ENCODE measurements around the gene C16orf86. TPM values are rescaled to one million over a fixed set of nuclear protein-coding genes. Genes with fewer than 3 reads are reported as not detected.
A peak's percentile ranks its signal among the peaks of the same experiment; 100 is the strongest.

Gene C16orf86
- total RNA-seq, 2 experiments from 2014 or later: 5.6 to 5.8 TPM

GRCh38 chr16:67697422-67698185 lies 31.0 kb downstream of the C16orf86 start:
- H3K27me3 Mint-ChIP-seq: no peaks in the 10 kb centered on the region
- H3K4me3 Mint-ChIP-seq: no peak overlapping the region
- no peak overlapping the region for H3K27ac Mint-ChIP-seq
- no peaks in the 10 kb centered on the region for H3K9me3 Mint-ChIP-seq
- POLR2A ChIA-PET: interaction anchor here (0.5 kb wide), 1 partner anchor 9 kb away, joined by 4 read pairs; no protein-coding TSS in a partner anchor
- H3K36me3 Mint-ChIP-seq: peaks cover 9% of the 10 kb centered on the region
- H3K4me1 Mint-ChIP-seq: peaks cover 3% of the 10 kb centered on the region
- DNase-seq: no peak
- no peak for ATAC-seq (ENCODE audit: low read depth)

DNA sequence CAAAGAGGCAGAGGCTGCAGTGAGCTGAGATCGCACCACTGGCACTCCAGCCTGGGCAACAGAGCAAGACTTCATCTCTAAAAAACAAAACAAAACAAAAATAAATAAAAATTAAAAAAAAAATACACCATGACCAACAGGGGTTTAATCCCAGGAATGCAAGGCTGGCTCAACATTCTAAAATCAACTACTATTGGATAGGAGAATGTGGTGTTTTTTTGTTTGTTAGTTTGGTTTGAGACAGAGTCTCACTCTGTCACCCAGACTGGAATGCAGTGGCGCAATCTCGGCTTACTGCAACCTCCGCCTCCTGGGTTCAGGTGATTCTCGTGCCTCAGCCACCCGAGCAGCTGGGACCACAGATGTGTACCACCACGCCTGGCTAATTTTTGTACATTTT lies 32.7 kb downstream of the C16orf86 start:
- no peak for ATAC-seq (ENCODE audit: low read depth)
- POLR2A ChIA-PET: no interaction called here
- no peak for DNase-seq
- Mint-ChIP-seq H3K27ac (no peak overlapping the region), H3K36me3 (peaks cover 9% of the 10 kb centered on the region), H3K4me1 (peaks cover 16% of the 10 kb centered on the region), H3K9me3 (no peaks in the 10 kb centered on the region), H3K27me3 (no peaks in the 10 kb centered on the region), H3K4me3 (no peak overlapping the region)

DNA sequence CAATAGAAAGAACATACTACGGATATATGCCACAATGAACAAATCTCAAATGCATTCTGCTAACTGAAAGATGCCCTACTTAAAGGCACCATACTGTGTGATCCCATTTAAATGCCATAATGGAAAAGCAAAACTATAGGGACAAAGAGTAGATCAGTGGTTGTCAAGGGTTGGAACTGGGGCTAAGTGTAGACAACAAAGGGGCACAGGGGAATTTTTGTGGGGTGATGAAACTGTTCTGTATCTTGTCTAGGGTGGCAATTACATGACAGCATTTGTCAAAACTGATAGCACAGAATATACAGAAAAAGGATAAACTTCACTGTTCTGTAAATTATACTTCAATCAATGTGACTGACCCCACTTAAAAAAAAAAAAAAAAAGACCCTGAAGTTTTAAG lies 34.8 kb downstream of the C16orf86 start:
- Mint-ChIP-seq H3K27me3 (no peaks in the 10 kb centered on the region), H3K27ac (no peak overlapping the region), H3K4me3 (no peak overlapping the region), H3K36me3 (peaks cover 9% of the 10 kb centered on the region), H3K4me1 (peaks cover 16% of the 10 kb centered on the region), H3K9me3 (no peaks in the 10 kb centered on the region)
- DNase-seq (no peak), ATAC-seq (ENCODE audit: low read depth) (no peak)
- POLR2A ChIA-PET: interaction anchor here (0.7 kb wide), 1 partner anchor 76 kb away, joined by 4 read pairs; no protein-coding TSS in a partner anchor

- Mint-ChIP-seq H3K27me3 (no peaks in the 10 kb centered on the region), H3K27ac (no peak overlapping the region), H3K9me3 (no peaks in the 10 kb centered on the region), H3K4me1 (peaks cover 13% of the 10 kb centered on the region), H3K36me3 (peaks cover 9% of the 10 kb centered on the region), H3K4me3 (no peak overlapping the region)
- ATAC-seq (ENCODE audit: low read depth): no peak
- POLR2A ChIA-PET: interaction anchor here (0.7 to 1.1 kb wide), 2 partner anchors 17 to 76 kb away, joined by 4 to 5 read pairs; partner anchors contain the start of gene GFOD2
- no peak for DNase-seq
These were observed 35.5 kb downstream of the C16orf86 start for GRCh38 chr16:67702130-67702529.

DNA sequence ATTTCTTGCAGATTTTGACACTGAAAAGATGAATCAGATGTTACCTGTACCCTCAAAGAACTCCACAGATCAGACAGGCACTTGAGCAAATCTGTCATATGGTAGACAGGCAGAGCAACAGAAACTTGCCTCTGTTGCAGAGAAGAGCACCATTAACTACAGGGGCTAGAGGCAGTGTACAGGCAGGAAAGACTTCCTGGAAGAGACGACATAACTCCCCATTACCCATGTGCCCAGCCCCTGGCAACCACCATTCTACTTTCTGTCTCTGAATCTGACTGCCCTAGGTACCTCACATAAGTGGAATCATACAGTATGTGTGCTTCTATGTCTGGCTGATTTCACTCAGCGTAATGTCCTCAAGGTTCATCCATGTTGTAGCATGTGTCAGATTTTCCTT lies 37.0 kb downstream of the C16orf86 start:
- Mint-ChIP-seq H3K4me1 (peaks cover 13% of the 10 kb centered on the region), H3K9me3 (no peaks in the 10 kb centered on the region), H3K4me3 (peak overlapping the region; percentile 49), H3K27ac (peak overlapping the region; percentile 84), H3K27me3 (no peaks in the 10 kb centered on the region), H3K36me3 (peaks cover 2% of the 10 kb centered on the region)
- POLR2A ChIA-PET: interaction anchor here (2.3 kb wide), 1 partner anchor 16 kb away, joined by 9 read pairs; the partner anchor contains the start of gene GFOD2
- no peak for DNase-seq
- peak; percentile 93 for ATAC-seq (ENCODE audit: low read depth)

DNA sequence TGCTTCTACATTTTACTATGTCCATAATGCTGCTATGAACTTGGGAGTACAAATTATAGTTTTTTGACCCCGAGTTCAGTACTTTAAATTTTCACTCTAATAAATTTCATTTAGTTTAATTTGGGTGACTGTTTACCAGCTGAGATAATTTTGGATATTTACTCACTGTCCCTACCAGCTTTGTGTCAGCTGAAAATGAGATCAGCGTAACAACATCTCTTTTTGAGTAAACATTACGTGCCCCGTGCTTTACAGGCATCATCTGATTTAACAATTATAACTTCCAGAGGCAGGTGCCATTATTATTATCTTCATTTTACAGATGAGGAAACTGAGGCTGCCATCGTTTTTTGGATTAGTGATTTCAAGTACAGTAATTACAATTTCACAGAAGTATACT lies 37.5 kb downstream of the C16orf86 start:
- Mint-ChIP-seq H3K36me3 (no peaks in the 10 kb centered on the region), H3K4me1 (peaks cover 13% of the 10 kb centered on the region), H3K9me3 (no peaks in the 10 kb centered on the region), H3K27me3 (no peaks in the 10 kb centered on the region), H3K27ac (peak overlapping the region; percentile 84), H3K4me3 (no peak overlapping the region)
- POLR2A ChIA-PET: interaction anchor here (2.3 kb wide), 1 partner anchor 15 kb away, joined by 9 read pairs; the partner anchor contains the start of gene GFOD2
- no peak for DNase-seq
- no peak for ATAC-seq (ENCODE audit: low read depth)

GRCh38 chr16:67707210-67707609 lies 40.6 kb downstream of the C16orf86 start:
- peaks cover 15% of the 10 kb centered on the region for H3K4me1 Mint-ChIP-seq
- DNase-seq (no peak), ATAC-seq (ENCODE audit: low read depth) (no peak)
- H3K9me3 Mint-ChIP-seq: no peaks in the 10 kb centered on the region
- no peaks in the 10 kb centered on the region for H3K27me3 Mint-ChIP-seq
- POLR2A ChIA-PET: interaction anchor here (0.7 kb wide), 1 partner anchor 285 kb away, joined by 4 read pairs; no protein-coding TSS in a partner anchor
- H3K36me3 Mint-ChIP-seq: peaks cover 5% of the 10 kb centered on the region
- H3K4me3 Mint-ChIP-seq: no peak overlapping the region
- H3K27ac Mint-ChIP-seq: no peak overlapping the region

DNA sequence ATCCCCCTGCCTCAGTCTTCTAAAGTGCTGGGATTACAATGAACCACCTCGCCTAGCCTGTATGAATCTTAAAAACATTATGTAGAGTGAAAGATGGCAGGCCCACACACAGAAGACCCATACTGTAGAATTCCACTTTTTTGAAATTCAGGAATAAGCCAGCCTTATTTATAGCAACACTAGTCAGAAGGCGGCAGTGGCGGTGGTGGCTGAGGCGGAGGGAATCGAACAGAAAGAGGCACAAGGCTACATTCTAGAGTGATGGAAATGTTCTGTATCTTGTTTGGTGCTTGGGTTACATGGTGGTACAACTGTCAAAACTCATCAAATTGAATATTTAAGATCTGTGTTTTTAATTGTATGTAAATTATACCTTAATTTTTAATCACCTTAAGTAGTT lies 41.2 kb downstream of the C16orf86 start:
- no peak overlapping the region for H3K4me3 Mint-ChIP-seq
- H3K4me1 Mint-ChIP-seq: peaks cover 14% of the 10 kb centered on the region
- DNase-seq: no peak
- ATAC-seq (ENCODE audit: low read depth): no peak
- no peaks in the 10 kb centered on the region for H3K27me3 Mint-ChIP-seq
- no peaks in the 10 kb centered on the region for H3K9me3 Mint-ChIP-seq
- H3K36me3 Mint-ChIP-seq: peaks cover 5% of the 10 kb centered on the region
- H3K27ac Mint-ChIP-seq: no peak overlapping the region
- POLR2A ChIA-PET: interaction anchor here (1.0 kb wide), 1 partner anchor 11 kb away, joined by 3 read pairs; the partner anchor contains the start of gene GFOD2

DNA sequence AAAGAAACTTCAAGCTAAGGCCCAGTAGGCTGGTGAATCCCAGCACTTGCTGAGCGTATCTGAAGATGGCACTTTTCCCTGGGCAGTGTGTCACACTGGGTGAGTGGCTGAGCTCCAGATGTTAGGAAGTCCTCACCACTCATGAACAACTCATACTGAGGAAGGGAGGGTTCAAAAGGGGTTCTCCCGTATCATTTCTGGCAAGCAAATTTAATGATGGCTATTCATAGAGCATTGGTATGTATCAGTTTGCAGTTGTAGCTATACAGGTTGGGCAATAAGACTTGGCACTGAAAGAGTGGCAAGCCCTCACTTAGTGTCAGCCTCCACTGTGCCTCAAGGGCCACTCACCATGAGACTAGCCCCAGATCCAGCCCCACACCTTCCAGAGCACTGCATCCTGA lies 41.8 kb downstream of the C16orf86 start:
- Mint-ChIP-seq H3K4me3 (no peak overlapping the region), H3K36me3 (peaks cover 5% of the 10 kb centered on the region), H3K9me3 (no peaks in the 10 kb centered on the region), H3K27ac (no peak overlapping the region), H3K4me1 (peaks cover 8% of the 10 kb centered on the region), H3K27me3 (no peaks in the 10 kb centered on the region)
- no peak for ATAC-seq (ENCODE audit: low read depth)
- no peak for DNase-seq
- POLR2A ChIA-PET: interaction anchor here (1.0 kb wide), 1 partner anchor 11 kb away, joined by 3 read pairs; the partner anchor contains the start of gene GFOD2

GRCh38 chr16:67709050-67709449 lies 42.4 kb downstream of the C16orf86 start:
- POLR2A ChIA-PET: no interaction called here
- Mint-ChIP-seq H3K27me3 (no peaks in the 10 kb centered on the region), H3K36me3 (peaks cover 7% of the 10 kb centered on the region), H3K4me1 (peaks cover 5% of the 10 kb centered on the region), H3K4me3 (no peak overlapping the region), H3K27ac (no peak overlapping the region), H3K9me3 (no peaks in the 10 kb centered on the region)
- no peak for DNase-seq
- no peak for ATAC-seq (ENCODE audit: low read depth)

DNA sequence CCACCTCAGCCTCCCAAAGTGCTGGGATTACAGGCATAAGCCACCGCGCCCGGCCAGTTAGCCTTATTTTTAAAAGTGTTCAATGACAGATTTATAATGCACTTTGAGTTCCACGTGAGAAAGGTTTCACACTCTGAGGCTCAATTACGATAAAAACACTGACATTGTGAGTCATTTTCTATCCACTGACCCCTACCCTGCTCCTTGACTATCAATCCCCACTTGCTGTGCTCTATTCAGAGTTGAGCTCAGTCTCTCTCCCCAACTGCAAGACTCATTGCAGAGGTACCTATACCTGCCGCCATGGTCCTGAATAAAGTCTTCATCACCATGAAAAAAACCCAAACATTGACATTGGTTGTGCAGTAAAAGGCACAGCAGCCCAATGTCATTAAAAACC lies 44.0 kb downstream of the C16orf86 start:
- DNase-seq (no peak), ATAC-seq (ENCODE audit: low read depth) (no peak)
- Mint-ChIP-seq H3K9me3 (no peaks in the 10 kb centered on the region), H3K27me3 (no peaks in the 10 kb centered on the region), H3K36me3 (peaks cover 7% of the 10 kb centered on the region), H3K27ac (no peak overlapping the region), H3K4me1 (peaks cover 5% of the 10 kb centered on the region), H3K4me3 (no peak overlapping the region)
- POLR2A ChIA-PET: no interaction called here

GRCh38 chr16:67713647-67714273 lies 47.1 kb downstream of the C16orf86 start:
- DNase-seq: no peak
- no peaks in the 10 kb centered on the region for H3K27me3 Mint-ChIP-seq
- H3K4me1 Mint-ChIP-seq: peaks cover 25% of the 10 kb centered on the region
- no peak overlapping the region for H3K4me3 Mint-ChIP-seq
- H3K9me3 Mint-ChIP-seq: no peaks in the 10 kb centered on the region
- POLR2A ChIA-PET: no interaction called here
- no peak for ATAC-seq (ENCODE audit: low read depth)
- H3K36me3 Mint-ChIP-seq: peaks cover 8% of the 10 kb centered on the region
- H3K27ac Mint-ChIP-seq: no peak overlapping the region

GRCh38 chr16:67714522-67714921 lies 47.9 kb downstream of the C16orf86 start:
- Mint-ChIP-seq H3K36me3 (peaks cover 8% of the 10 kb centered on the region), H3K4me1 (peaks cover 25% of the 10 kb centered on the region), H3K27me3 (no peaks in the 10 kb centered on the region), H3K9me3 (no peaks in the 10 kb centered on the region), H3K4me3 (no peak overlapping the region), H3K27ac (no peak overlapping the region)
- ATAC-seq (ENCODE audit: low read depth): no peak
- no peak for DNase-seq
- POLR2A ChIA-PET: no interaction called here

- Mint-ChIP-seq H3K4me1 (peaks cover 37% of the 10 kb centered on the region), H3K36me3 (peaks cover 8% of the 10 kb centered on the region), H3K9me3 (no peaks in the 10 kb centered on the region), H3K27ac (no peak overlapping the region), H3K27me3 (no peaks in the 10 kb centered on the region), H3K4me3 (no peak overlapping the region)
- DNase-seq: no peak
- no peak for ATAC-seq (ENCODE audit: low read depth)
- POLR2A ChIA-PET: no interaction called here
These were observed 49.5 kb downstream of the C16orf86 start for GRCh38 chr16:67716097-67716496.
